Neural cell (in vitro differentiated cells): ENCODE measurements around the gene ADARB2. TPM values are rescaled to one million over a fixed set of nuclear protein-coding genes. Genes with fewer than 3 reads are reported as not detected.

Experiments
- H2AFZ ChIP-seq: fragments of 200-600, 300-800 bp; sonication (generic), shearing (Covaris generic); 2 replicates; pipeline ENCODE4 v1.6.0; 2014; ENCODE audit warnings: low read depth, mild to moderate bottlenecking, antibody characterized with exemption, low read length, moderate library complexity
- H3F3A ChIP-seq: fragments of 200-600 bp; shearing (Covaris generic); 2 replicates; pipeline ENCODE4 v1.6.1; 2016; ENCODE audit warnings: mild to moderate bottlenecking, moderate library complexity, mixed read lengths, antibody characterized with exemption, low read length; ENCODE audit not compliant: insufficient read depth, poor library complexity, severe bottlenecking
- H3K27ac ChIP-seq: fragments of 200-600, 300-800 bp; sonication (generic), shearing (Covaris generic); 2 replicates; pipeline ENCODE4 v1.5.1; 2014; ENCODE audit warnings: mild to moderate bottlenecking, low read length, moderate library complexity
- H3K27me3 ChIP-seq: fragments of 300-800, 200-600 bp; sonication (generic), shearing (Covaris generic); 2 replicates; pipeline ENCODE4 v1.6.0; 2014; ENCODE audit warnings: mild to moderate bottlenecking, low read depth, low read length, moderate library complexity; ENCODE audit not compliant: insufficient read depth
- H3K36me3 ChIP-seq: fragments of 300-800, 200-600 bp; sonication (generic), shearing (Covaris generic); 2 replicates; pipeline ENCODE4 v1.5.1; 2014; ENCODE audit warnings: mild to moderate bottlenecking, antibody characterized with exemption, low read length, moderate library complexity; ENCODE audit not compliant: insufficient read depth
- H3K4me2 ChIP-seq: fragments of 300-800, 200-600 bp; sonication (generic), shearing (Covaris generic); 2 replicates; pipeline ENCODE4 v1.6.0; 2014; ENCODE audit warnings: mild to moderate bottlenecking, low read length
- H3K4me3 ChIP-seq: fragments of 300-800, 200-600 bp; sonication (generic), shearing (Covaris generic); 2 replicates; pipeline ENCODE4 v1.5.1; 2014; ENCODE audit warnings: mild to moderate bottlenecking, low read length, moderate library complexity
- H3K79me2 ChIP-seq: fragments of 200-600 bp; shearing (Covaris generic); replicated peaks from 2 replicates; pipeline ENCODE4 v1.6.0; 2014; ENCODE audit warnings: mild to moderate bottlenecking, low read length, moderate library complexity; ENCODE audit not compliant: insufficient read depth
- H3K9ac ChIP-seq: fragments of 300-800, 200-600 bp; sonication (generic), shearing (Covaris generic); 2 replicates; pipeline ENCODE4 v1.6.1; 2016; ENCODE audit warnings: mild to moderate bottlenecking, low read length, mixed read lengths
- H3K9me2 ChIP-seq: fragments of 200-600 bp; shearing (Covaris generic); 2 replicates; pipeline ENCODE4 v1.6.1; 2016; ENCODE audit warnings: mild to moderate bottlenecking, low read length, mixed read lengths; ENCODE audit not compliant: insufficient read depth
- H3K9me3 ChIP-seq: fragments of 200-600, 300-800 bp; sonication (generic), shearing (Covaris generic); 2 replicates; pipeline ENCODE4 v1.6.1; 2016; ENCODE audit warnings: mild to moderate bottlenecking, mixed run types, low read length, moderate library complexity, mixed read lengths
- H4K20me1 ChIP-seq: fragments of 200-600 bp; shearing (Covaris generic); 2 replicates; pipeline ENCODE4 v1.6.1; 2016; ENCODE audit warnings: mild to moderate bottlenecking, mixed run types; ENCODE audit not compliant: insufficient read depth
- EP300 ChIP-seq: fragments of 450-650 bp; conservative IDR thresholded peaks from 2 replicates; pipeline ENCODE4 v1.6.1; 2014; ENCODE audit warnings: antibody characterized with exemption, mild to moderate bottlenecking, moderate library complexity; ENCODE audit not compliant: poor library complexity, severe bottlenecking
- EZH2 ChIP-seq: fragments of 200-600, 300-800 bp; shearing (Covaris generic), sonication (generic); IDR thresholded peaks from 2 replicates; pipeline ENCODE4 v1.6.1; 2014; ENCODE audit warnings: antibody characterized with exemption, low read length, borderline replicate concordance, mild to moderate bottlenecking; ENCODE audit not compliant: insufficient read depth, poor library complexity, severe bottlenecking
- MXI1 ChIP-seq: fragments of 450-650 bp; conservative IDR thresholded peaks from 2 replicates; pipeline ENCODE4 v1.6.1; 2014; ENCODE audit warnings: antibody characterized with exemption, mild to moderate bottlenecking; ENCODE audit not compliant: poor library complexity, severe bottlenecking
- POLR2AphosphoS5 ChIP-seq: IDR thresholded peaks from 2 replicates; pipeline ENCODE4 v1.6.1; 2012
- RAD21 ChIP-seq: fragments of 450-650 bp; conservative IDR thresholded peaks from 2 replicates; pipeline ENCODE4 v1.6.1; 2014; ENCODE audit warnings: antibody characterized with exemption, mild to moderate bottlenecking, moderate library complexity
- SMC3 ChIP-seq: fragments of 450-650 bp; conservative IDR thresholded peaks from 2 replicates; pipeline ENCODE4 v1.6.1; 2014; ENCODE audit warnings: antibody characterized with exemption, mild to moderate bottlenecking, moderate library complexity; ENCODE audit not compliant: poor library complexity
- TAF1 ChIP-seq: IDR thresholded peaks from 2 replicates; pipeline ENCODE4 v1.6.1; 2012; ENCODE audit warnings: low read depth
- polyA plus RNA-seq: library from polyadenylated mRNA; depleted of rRNA; stranded (reverse); fragments of >200 nt; gene quantifications from 2 replicates; pipeline ENCODE4 v1.2.3, GENCODE V29; 2014
- TF ChIP-seq, protein P1 (sequence below): IDR thresholded peaks from 2 replicates; pipeline ENCODE4 v1.6.1; 2012; ENCODE audit warnings: borderline replicate concordance
- TF ChIP-seq, protein P2 (sequence below): fragments of 450-650 bp; IDR thresholded peaks from 2 replicates; pipeline ENCODE4 v1.5.1; 2014; ENCODE audit warnings: antibody characterized with exemption, mild to moderate bottlenecking, moderate library complexity; ENCODE audit not compliant: poor library complexity, severe bottlenecking

The ADARB2 gene
- polyA plus RNA-seq, 1 donor from 2014 or later = 3.6 TPM

DNA sequence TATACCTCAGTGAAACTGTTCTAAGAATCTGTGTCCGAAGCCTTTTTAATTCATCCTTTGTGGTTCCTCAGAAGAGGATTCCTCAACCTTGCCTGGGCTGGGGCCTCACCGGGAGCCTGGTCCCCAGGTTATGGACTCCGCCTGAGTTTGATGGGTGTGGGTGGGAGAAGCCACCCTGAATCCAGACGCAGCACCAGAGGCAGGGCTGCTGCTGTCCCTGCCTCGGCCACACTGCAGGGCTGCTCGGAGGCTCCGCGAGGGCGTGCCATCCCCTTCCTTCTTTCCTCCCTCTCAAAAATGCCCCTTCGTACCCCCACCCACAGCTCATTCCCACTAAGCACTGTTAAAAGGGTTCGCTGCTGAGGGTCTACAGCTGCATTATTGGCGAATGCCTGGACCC lies 146.3 kb downstream of the ADARB2 start:
- Histone ChIP-seq H3K9me2 (no peaks in the 10 kb centered on the region), H3K27me3 (no peaks in the 10 kb centered on the region), H2AFZ (no peak overlapping the region), H3K4me3 (no peak overlapping the region), H3K79me2 (no peaks in the 10 kb centered on the region), H3F3A (no peaks in the 10 kb centered on the region), H3K4me2 (no peak overlapping the region), H3K27ac (no peak overlapping the region), H4K20me1 (no peaks in the 10 kb centered on the region), H3K36me3 (no peaks in the 10 kb centered on the region), H3K9me3 (peaks cover 5% of the 10 kb centered on the region), H3K9ac (no peak overlapping the region)
- TF ChIP-seq RAD21 = no peak

- no peaks in the 10 kb centered on the region for H3K9me2 ChIP-seq
These were observed 148.1 kb downstream of the ADARB2 start for GRCh38 chr10:1589257-1589656.

GRCh38 chr10:1582739-1583138 lies 154.6 kb downstream of the ADARB2 start:
- no peak overlapping the region for H3K4me3 ChIP-seq
- no peak overlapping the region for H3K4me2 ChIP-seq
- H2AFZ ChIP-seq = no peak overlapping the region
- peaks cover 2% of the 10 kb centered on the region for H3K9me3 ChIP-seq
- H3K27me3 ChIP-seq = no peaks in the 10 kb centered on the region
- H4K20me1 ChIP-seq = no peaks in the 10 kb centered on the region
- no peaks in the 10 kb centered on the region for H3K9me2 ChIP-seq
- no peaks in the 10 kb centered on the region for H3K36me3 ChIP-seq
- H3K9ac ChIP-seq = no peak overlapping the region
- H3K79me2 ChIP-seq = no peaks in the 10 kb centered on the region
- no peaks in the 10 kb centered on the region for H3F3A ChIP-seq
- H3K27ac ChIP-seq = no peak overlapping the region
- TF ChIP-seq, protein P1, sequence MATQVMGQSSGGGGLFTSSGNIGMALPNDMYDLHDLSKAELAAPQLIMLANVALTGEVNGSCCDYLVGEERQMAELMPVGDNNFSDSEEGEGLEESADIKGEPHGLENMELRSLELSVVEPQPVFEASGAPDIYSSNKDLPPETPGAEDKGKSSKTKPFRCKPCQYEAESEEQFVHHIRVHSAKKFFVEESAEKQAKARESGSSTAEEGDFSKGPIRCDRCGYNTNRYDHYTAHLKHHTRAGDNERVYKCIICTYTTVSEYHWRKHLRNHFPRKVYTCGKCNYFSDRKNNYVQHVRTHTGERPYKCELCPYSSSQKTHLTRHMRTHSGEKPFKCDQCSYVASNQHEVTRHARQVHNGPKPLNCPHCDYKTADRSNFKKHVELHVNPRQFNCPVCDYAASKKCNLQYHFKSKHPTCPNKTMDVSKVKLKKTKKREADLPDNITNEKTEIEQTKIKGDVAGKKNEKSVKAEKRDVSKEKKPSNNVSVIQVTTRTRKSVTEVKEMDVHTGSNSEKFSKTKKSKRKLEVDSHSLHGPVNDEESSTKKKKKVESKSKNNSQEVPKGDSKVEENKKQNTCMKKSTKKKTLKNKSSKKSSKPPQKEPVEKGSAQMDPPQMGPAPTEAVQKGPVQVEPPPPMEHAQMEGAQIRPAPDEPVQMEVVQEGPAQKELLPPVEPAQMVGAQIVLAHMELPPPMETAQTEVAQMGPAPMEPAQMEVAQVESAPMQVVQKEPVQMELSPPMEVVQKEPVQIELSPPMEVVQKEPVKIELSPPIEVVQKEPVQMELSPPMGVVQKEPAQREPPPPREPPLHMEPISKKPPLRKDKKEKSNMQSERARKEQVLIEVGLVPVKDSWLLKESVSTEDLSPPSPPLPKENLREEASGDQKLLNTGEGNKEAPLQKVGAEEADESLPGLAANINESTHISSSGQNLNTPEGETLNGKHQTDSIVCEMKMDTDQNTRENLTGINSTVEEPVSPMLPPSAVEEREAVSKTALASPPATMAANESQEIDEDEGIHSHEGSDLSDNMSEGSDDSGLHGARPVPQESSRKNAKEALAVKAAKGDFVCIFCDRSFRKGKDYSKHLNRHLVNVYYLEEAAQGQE = no peak
- TF ChIP-seq SMC3 (no peak), TAF1 (no peak), POLR2AphosphoS5 (no peak), MXI1 (no peak)
- TF ChIP-seq, protein P2, sequence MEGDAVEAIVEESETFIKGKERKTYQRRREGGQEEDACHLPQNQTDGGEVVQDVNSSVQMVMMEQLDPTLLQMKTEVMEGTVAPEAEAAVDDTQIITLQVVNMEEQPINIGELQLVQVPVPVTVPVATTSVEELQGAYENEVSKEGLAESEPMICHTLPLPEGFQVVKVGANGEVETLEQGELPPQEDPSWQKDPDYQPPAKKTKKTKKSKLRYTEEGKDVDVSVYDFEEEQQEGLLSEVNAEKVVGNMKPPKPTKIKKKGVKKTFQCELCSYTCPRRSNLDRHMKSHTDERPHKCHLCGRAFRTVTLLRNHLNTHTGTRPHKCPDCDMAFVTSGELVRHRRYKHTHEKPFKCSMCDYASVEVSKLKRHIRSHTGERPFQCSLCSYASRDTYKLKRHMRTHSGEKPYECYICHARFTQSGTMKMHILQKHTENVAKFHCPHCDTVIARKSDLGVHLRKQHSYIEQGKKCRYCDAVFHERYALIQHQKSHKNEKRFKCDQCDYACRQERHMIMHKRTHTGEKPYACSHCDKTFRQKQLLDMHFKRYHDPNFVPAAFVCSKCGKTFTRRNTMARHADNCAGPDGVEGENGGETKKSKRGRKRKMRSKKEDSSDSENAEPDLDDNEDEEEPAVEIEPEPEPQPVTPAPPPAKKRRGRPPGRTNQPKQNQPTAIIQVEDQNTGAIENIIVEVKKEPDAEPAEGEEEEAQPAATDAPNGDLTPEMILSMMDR = no peak

More at GRCh38 chr10:1589257-1589656, 148.1 kb downstream of the ADARB2 start:
- Histone ChIP-seq H3K4me3 (no peak overlapping the region), H3K9ac (no peak overlapping the region), H3K4me2 (no peak overlapping the region), H4K20me1 (no peaks in the 10 kb centered on the region), H2AFZ (no peak overlapping the region), H3K9me3 (peaks cover 5% of the 10 kb centered on the region), H3F3A (no peaks in the 10 kb centered on the region), H3K27me3 (no peaks in the 10 kb centered on the region), H3K36me3 (no peaks in the 10 kb centered on the region), H3K27ac (no peak overlapping the region), H3K79me2 (no peaks in the 10 kb centered on the region)
- TF ChIP-seq EZH2 = no peak
- no peak for TF ChIP-seq POLR2AphosphoS5
- no peak for TF ChIP-seq MXI1
- TF ChIP-seq, protein P2 = no peak
- TF ChIP-seq RAD21 = no peak
- TF ChIP-seq, protein P1 = no peak
- TF ChIP-seq SMC3 = no peak
- TF ChIP-seq TAF1 = no peak
- no peak for TF ChIP-seq EP300
